ENCODE measurements around the gene GSTP1. TPM values are rescaled to one million over a fixed set of nuclear protein-coding genes. Genes with fewer than 3 reads are reported as not detected.

Gene GSTP1
- total and polyA plus RNA-seq, 2 of the 8 experiments (the other 6 are each of a cell fraction or from before 2014, with no cell fraction given): 1,454 to 3,329 TPM

DNA sequence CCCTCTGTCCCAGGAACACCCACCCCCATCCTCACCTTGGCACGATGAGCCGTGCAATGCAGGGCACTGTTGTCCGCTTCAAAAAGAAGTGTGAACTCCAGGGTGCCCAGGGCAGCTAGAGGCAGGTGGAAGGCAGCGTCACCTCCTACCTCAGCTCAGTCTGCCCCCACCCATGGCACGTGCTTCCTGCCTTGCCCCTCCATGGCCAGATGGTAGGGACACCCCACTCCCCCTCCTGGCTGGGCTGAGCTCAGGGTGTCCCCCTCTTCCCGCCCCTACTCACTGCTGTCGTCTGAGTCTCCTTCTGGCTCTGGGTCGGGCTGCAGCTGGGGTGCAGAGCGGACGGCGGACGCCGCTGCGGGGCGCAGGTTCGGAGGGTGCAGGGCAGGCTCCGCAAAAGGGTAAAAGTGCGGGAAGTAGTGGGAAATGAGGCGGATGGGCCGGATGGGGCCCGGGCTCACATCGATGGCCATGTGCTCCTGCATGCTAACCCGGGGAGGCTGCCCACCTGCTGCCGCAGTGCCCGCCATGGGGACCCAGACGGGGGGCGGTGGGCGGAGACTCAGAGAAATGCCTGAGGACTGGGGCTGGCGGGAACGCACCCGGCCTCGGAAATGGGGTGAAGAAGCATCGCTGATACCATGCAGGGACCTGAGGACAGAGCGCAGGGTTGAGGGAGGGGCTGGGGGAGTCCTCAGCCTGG lies 32.3 kb downstream of the GSTP1 start (continued):
- TF ChIP-seq, protein P1, sequence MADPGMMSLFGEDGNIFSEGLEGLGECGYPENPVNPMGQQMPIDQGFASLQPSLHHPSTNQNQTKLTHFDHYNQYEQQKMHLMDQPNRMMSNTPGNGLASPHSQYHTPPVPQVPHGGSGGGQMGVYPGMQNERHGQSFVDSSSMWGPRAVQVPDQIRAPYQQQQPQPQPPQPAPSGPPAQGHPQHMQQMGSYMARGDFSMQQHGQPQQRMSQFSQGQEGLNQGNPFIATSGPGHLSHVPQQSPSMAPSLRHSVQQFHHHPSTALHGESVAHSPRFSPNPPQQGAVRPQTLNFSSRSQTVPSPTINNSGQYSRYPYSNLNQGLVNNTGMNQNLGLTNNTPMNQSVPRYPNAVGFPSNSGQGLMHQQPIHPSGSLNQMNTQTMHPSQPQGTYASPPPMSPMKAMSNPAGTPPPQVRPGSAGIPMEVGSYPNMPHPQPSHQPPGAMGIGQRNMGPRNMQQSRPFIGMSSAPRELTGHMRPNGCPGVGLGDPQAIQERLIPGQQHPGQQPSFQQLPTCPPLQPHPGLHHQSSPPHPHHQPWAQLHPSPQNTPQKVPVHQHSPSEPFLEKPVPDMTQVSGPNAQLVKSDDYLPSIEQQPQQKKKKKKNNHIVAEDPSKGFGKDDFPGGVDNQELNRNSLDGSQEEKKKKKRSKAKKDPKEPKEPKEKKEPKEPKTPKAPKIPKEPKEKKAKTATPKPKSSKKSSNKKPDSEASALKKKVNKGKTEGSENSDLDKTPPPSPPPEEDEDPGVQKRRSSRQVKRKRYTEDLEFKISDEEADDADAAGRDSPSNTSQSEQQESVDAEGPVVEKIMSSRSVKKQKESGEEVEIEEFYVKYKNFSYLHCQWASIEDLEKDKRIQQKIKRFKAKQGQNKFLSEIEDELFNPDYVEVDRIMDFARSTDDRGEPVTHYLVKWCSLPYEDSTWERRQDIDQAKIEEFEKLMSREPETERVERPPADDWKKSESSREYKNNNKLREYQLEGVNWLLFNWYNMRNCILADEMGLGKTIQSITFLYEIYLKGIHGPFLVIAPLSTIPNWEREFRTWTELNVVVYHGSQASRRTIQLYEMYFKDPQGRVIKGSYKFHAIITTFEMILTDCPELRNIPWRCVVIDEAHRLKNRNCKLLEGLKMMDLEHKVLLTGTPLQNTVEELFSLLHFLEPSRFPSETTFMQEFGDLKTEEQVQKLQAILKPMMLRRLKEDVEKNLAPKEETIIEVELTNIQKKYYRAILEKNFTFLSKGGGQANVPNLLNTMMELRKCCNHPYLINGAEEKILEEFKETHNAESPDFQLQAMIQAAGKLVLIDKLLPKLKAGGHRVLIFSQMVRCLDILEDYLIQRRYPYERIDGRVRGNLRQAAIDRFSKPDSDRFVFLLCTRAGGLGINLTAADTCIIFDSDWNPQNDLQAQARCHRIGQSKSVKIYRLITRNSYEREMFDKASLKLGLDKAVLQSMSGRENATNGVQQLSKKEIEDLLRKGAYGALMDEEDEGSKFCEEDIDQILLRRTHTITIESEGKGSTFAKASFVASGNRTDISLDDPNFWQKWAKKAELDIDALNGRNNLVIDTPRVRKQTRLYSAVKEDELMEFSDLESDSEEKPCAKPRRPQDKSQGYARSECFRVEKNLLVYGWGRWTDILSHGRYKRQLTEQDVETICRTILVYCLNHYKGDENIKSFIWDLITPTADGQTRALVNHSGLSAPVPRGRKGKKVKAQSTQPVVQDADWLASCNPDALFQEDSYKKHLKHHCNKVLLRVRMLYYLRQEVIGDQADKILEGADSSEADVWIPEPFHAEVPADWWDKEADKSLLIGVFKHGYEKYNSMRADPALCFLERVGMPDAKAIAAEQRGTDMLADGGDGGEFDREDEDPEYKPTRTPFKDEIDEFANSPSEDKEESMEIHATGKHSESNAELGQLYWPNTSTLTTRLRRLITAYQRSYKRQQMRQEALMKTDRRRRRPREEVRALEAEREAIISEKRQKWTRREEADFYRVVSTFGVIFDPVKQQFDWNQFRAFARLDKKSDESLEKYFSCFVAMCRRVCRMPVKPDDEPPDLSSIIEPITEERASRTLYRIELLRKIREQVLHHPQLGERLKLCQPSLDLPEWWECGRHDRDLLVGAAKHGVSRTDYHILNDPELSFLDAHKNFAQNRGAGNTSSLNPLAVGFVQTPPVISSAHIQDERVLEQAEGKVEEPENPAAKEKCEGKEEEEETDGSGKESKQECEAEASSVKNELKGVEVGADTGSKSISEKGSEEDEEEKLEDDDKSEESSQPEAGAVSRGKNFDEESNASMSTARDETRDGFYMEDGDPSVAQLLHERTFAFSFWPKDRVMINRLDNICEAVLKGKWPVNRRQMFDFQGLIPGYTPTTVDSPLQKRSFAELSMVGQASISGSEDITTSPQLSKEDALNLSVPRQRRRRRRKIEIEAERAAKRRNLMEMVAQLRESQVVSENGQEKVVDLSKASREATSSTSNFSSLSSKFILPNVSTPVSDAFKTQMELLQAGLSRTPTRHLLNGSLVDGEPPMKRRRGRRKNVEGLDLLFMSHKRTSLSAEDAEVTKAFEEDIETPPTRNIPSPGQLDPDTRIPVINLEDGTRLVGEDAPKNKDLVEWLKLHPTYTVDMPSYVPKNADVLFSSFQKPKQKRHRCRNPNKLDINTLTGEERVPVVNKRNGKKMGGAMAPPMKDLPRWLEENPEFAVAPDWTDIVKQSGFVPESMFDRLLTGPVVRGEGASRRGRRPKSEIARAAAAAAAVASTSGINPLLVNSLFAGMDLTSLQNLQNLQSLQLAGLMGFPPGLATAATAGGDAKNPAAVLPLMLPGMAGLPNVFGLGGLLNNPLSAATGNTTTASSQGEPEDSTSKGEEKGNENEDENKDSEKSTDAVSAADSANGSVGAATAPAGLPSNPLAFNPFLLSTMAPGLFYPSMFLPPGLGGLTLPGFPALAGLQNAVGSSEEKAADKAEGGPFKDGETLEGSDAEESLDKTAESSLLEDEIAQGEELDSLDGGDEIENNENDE (IDR thresholded peaks at IDR 0.05; ENCODE audit: insufficient replicate concordance, low read length): no peak
- no peak for TF ChIP-seq CREB1 (IDR thresholded peaks at IDR 0.05)
- TF ChIP-seq, protein P2, sequence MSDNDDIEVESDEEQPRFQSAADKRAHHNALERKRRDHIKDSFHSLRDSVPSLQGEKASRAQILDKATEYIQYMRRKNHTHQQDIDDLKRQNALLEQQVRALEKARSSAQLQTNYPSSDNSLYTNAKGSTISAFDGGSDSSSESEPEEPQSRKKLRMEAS (IDR thresholded peaks at IDR 0.05): peak; percentile 86
- TF ChIP-seq SIX5 (IDR thresholded peaks at IDR 0.05; ENCODE audit: low read depth, low read length): no peak
- no peak for TF ChIP-seq POLR2A (IDR thresholded peaks at IDR 0.05; ENCODE audit: control extremely low read depth in 1 of 2, low read depth in 2 of 2, low read length in 2 of 2)
- no peak for TF ChIP-seq CBX8 (IDR thresholded peaks at IDR 0.05; ENCODE audit: borderline replicate concordance, low read depth, low read length)
- TF ChIP-seq CHD2 (IDR thresholded peaks at IDR 0.05; ENCODE audit: low read length): no peak
- no peak for TF ChIP-seq KDM1A (IDR thresholded peaks at IDR 0.05; ENCODE audit: borderline replicate concordance, low read length)
